HUDEP-2 (cell line): ENCODE data around the gene ATP6V0C.

Experiments
- DNase-seq, 76 experiments: peaks; one replicate each; lab custom pipeline; 2025; ENCODE audit not compliant: unreplicated experiment in 76 of 76; lab: John Stamatoyannopoulos, UW

ATP6V0C gene

GRCh38 chr16:2487903-2488531 lies 25.7 kb upstream of the ATP6V0C start:
- peak in 6 of 76 experiments; percentile 11 to 43 (median 26) for DNase-seq

- DNase-seq: no peak
Measured at GRCh38 chr16:2489581-2489980, 24.2 kb upstream of the ATP6V0C start.

GRCh38 chr16:2490190-2491105 lies 23.3 kb upstream of the ATP6V0C start:
- DNase-seq: no peak

- no peak for DNase-seq
Measured at GRCh38 chr16:2492292-2492691, 21.5 kb upstream of the ATP6V0C start.

GRCh38 chr16:2493605-2494004 lies 20.1 kb upstream of the ATP6V0C start:
- DNase-seq: no peak

- peak in 5 of 76 experiments; percentile 17 to 54 (median 41) for DNase-seq
Measured at GRCh38 chr16:2494616-2495015, 19.1 kb upstream of the ATP6V0C start.

GRCh38 chr16:2495041-2495440 lies 18.7 kb upstream of the ATP6V0C start:
- DNase-seq: no peak

GRCh38 chr16:2496223-2497115 lies 17.3 kb upstream of the ATP6V0C start:
- DNase-seq: no peak

- DNase-seq: peak in 53 of 76 experiments; percentile 10 to 79 (median 54)
Measured at GRCh38 chr16:2497116-2497630, 16.6 kb upstream of the ATP6V0C start.

- DNase-seq: no peak
Measured at GRCh38 chr16:2497695-2498484, 15.9 kb upstream of the ATP6V0C start.

- DNase-seq: no peak
Measured at GRCh38 chr16:2498531-2499253, 15.1 kb upstream of the ATP6V0C start.

- no peak for DNase-seq
Measured at GRCh38 chr16:2499454-2499853, 14.3 kb upstream of the ATP6V0C start.

GRCh38 chr16:2499890-2500429 lies 13.8 kb upstream of the ATP6V0C start:
- DNase-seq: no peak

- no peak for DNase-seq
Measured at GRCh38 chr16:2500430-2500917, 13.3 kb upstream of the ATP6V0C start.

GRCh38 chr16:2500918-2501750 lies 12.6 kb upstream of the ATP6V0C start:
- DNase-seq: peak in 61 of 76 experiments; percentile 17 to 81 (median 61)

GRCh38 chr16:2501946-2502895 lies 11.5 kb upstream of the ATP6V0C start:
- DNase-seq: no peak

- DNase-seq: no peak
Measured at GRCh38 chr16:2505695-2506094, 8.1 kb upstream of the ATP6V0C start.
